GM19099 (cell line): Measurements from ENCODE around the gene ABHD4.

Experiments used
- POLR2A ChIP-seq: IDR thresholded peaks from 3 replicates; pipeline ENCODE4 v1.6.1; 2011; ENCODE audit warnings: low read depth; ENCODE audit not compliant: insufficient read length; ENCODE audit errors: extremely low read depth

The ABHD4 gene

GRCh38 chr14:22601456-22601855 is 3.4 kb downstream of the ABHD4 start:
- TF ChIP-seq POLR2A = no peak

- no peak for TF ChIP-seq POLR2A
These were observed 3.9 kb downstream of the ABHD4 start for GRCh38 chr14:22601996-22602395.

GRCh38 chr14:22602862-22603261 is 4.8 kb downstream of the ABHD4 start:
- TF ChIP-seq POLR2A = no peak

DNA sequence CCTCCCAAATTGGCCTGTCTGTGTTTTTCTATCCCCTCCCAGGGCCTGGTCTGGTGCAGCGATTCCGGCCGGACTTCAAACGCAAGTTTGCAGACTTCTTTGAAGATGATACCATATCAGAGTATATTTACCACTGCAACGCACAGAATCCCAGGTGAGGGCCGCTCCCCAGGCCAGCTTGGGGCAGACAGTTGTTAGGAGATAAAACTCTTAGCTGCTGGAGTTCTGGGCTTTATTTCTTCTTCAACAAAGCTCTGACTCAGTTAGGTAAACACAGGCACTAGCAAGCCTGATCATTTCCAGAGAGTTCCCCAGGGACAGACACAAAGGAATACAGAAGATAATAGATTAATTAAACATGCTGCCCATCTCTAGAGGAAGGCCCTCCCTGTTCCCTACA is 8.3 kb downstream of the ABHD4 start:
- no peak for TF ChIP-seq POLR2A

DNA sequence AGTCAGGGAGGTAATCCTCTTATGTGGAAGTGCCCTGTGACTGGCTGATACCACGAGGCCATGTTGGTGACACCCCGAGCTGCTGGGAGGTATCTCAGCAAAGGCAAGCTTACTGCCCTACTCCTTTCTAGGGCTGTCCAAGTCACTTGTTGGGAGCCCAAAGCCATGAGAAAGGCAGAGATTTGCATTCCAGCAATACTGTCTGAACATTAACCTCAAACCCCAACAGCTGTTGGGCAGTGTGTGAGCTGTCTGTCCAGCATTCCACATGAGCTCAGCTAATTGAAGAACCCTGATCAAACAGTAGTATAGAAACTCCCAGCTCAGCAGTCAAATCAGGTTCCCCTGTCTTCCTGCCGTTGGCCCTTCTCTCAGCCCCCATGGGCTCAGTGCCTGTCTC is 9.2 kb downstream of the ABHD4 start:
- TF ChIP-seq POLR2A = no peak

DNA sequence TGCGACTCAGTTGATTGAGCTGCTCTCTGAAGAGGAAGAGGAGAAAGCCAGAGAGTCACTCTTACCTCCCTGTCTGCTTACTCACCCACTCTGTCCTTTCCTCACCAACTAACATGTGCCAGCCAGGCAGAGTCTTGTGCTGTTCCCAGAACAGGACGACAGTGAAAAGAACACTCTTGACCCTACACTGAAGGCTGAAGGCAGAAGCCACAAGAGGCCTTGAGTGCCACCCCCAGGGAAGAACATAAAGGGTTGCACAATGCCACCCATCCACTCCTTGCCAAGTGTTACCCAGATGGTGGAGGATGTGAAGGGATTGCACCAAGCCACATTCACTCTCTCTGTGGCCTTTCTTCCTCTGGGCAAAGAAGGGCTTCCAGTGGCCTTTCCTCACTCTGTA is 12.8 kb downstream of the ABHD4 start:
- no peak for TF ChIP-seq POLR2A

DNA sequence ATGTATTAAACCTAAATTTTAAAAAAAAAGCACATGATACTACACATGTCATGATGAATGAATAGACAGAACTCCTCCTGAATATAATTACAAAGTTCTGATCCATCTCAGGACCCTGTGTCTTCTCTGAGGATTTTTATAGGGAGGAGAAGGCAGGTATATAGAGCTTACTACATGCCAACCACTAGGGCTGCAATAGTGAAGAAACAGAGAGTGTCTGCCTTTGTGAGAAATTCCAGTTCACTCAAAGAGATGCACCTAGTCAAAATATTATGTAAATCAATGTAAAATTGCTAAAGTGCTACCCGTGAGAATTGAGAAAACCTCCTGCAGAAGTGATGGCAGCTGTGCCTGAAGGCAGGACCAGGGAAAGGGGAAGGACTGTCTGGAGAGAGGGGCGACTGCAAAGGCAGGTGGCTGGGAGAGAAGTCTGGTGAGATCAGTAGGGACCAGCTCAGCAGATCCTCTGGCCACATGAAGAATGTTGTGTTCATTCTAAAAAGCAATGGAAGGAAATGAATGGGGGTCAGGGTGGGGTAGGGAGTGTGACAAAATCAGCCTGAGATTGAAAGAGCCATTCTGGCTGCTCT is 15.1 kb downstream of the ABHD4 start:
- TF ChIP-seq POLR2A = no peak

DNA sequence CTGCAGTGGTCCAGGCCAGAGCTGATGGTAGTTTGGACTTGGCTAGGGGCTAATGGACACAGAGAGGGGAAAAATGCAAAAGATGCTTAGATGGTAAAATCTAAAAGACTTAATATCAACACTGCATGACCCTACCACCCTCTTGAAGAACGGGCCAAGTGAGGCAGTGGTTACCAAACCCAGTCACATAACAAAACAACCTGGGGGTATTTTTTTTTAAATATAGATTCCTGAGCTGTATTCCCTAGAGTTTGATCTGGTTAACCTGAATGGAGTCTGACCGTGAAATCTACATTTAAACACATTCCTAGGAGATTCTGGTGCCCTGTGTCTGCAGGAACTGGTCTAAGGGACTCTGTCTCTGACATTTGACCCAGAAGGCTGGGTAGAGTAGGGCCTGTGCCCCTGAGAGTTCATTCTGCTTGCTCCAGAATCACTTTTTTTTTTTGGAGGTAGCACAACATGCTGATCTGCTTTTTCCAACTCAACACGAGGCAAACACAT is 15.7 kb downstream of the ABHD4 start:
- TF ChIP-seq POLR2A = no peak

GRCh38 chr14:22614240-22614799 is 16.2 kb downstream of the ABHD4 start:
- no peak for TF ChIP-seq POLR2A

- no peak for TF ChIP-seq POLR2A
These were observed 24.2 kb downstream of the ABHD4 start for GRCh38 chr14:22622255-22622654.

- no peak for TF ChIP-seq POLR2A
These were observed 24.9 kb downstream of the ABHD4 start for GRCh38 chr14:22623047-22623446.

- TF ChIP-seq POLR2A = no peak
These were observed 28.5 kb downstream of the ABHD4 start for GRCh38 chr14:22626590-22626989.

DNA sequence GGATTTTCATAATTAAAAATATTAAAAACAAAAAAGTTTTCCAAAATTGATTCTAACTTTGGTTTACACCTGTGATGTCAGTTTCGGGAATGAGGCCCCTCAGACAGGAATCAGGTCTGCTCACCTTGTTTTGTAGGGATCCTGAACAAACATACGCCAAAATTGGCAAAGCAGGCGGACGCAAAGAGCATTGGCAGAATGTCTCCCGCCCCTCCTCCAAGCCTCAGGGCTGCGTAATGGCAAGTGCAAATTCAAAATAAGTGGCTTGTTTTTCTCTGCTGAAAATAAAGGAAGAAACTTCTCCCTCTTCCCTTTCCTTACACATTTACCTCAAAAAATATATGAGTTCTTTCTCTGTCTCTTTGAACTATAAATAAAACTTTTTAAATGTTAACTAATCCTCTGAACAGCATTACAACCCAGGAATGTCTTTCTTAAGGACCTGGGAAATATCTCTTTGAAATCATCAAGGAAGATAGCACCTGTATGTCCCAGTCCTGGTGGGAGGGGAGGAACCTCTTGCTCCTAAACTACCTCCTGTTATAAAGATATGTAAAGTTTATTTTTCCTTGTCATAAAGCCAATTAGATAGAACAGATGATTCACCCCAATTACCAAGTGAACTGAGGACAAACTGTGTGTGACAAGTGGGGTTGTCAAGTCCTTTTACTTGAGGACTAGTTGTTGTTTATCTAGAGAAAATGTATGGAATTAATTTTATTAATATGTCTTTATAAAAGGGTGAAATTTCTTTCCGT is 29.6 kb downstream of the ABHD4 start:
- TF ChIP-seq POLR2A = no peak

DNA sequence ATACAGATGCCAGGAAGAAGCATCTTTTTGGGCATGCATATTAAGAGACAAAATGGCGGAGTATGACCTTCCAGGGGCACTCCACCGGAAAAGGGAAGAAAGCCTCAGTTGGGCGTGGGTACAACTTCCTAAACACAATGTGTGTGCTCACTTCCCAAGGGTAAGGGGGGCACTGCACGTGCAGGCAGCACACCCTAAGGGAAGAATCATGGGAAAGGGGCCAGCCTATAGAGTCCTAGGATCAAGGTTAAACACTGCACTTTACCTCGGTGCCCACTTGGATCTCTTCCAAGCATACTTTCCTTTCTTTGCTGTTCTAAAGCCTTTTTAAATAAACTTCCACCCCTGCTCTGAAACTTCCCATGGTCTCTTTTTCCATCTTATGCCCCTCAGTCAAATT is 31.3 kb downstream of the ABHD4 start:
- no peak for TF ChIP-seq POLR2A

GRCh38 chr14:22630066-22630465 is 32.0 kb downstream of the ABHD4 start:
- TF ChIP-seq POLR2A = no peak

DNA sequence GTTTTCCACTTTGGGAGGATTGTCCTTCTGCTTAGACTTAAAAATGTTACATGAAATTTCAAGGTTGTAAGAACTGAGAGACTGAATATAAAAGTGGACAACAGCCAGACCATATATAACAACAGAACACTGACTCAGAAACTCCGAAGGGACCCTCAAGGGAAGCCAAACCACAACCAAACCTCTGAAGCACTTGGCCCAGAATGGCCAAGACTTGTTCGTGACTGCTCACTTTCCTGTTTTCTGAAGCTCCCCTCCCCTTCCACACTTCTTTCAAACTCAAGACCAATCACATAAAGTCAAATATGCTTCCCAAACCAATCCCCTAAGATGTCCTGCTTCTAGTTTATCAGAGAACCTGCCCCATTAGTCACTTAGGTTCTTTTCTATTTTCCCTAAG is 32.4 kb downstream of the ABHD4 start:
- no peak for TF ChIP-seq POLR2A
